Vagina (tissue), 2 donors: ENCODE results near the gene VNN1.

Experiments used
- POLR2A ChIP-seq, 2 donors: fragments of 450-650 bp; IDR thresholded peaks; one replicate each; pipeline ENCODE4 v1.6.1; 2017; ENCODE audit warnings: antibody characterized with exemption in 2 of 2, mild to moderate bottlenecking in 2 of 2, moderate library complexity in 2 of 2
- TF ChIP-seq, protein P1 (sequence below), 3 experiments: fragments of 450-650 bp in 2 of 3; fragments of 200-600 bp in 1 of 3; sonication (generic) in 1 of 3; IDR thresholded peaks; one replicate each; pipeline ENCODE4 v1.5.1; 2017 to 2019; ENCODE audit warnings: antibody characterized with exemption in 3 of 3, mild to moderate bottlenecking in 2 of 3, moderate library complexity in 2 of 3

GRCh38 chr6:132750455-132751248 lies 36.8 kb upstream of the VNN1 start:
- TF ChIP-seq, protein P1, sequence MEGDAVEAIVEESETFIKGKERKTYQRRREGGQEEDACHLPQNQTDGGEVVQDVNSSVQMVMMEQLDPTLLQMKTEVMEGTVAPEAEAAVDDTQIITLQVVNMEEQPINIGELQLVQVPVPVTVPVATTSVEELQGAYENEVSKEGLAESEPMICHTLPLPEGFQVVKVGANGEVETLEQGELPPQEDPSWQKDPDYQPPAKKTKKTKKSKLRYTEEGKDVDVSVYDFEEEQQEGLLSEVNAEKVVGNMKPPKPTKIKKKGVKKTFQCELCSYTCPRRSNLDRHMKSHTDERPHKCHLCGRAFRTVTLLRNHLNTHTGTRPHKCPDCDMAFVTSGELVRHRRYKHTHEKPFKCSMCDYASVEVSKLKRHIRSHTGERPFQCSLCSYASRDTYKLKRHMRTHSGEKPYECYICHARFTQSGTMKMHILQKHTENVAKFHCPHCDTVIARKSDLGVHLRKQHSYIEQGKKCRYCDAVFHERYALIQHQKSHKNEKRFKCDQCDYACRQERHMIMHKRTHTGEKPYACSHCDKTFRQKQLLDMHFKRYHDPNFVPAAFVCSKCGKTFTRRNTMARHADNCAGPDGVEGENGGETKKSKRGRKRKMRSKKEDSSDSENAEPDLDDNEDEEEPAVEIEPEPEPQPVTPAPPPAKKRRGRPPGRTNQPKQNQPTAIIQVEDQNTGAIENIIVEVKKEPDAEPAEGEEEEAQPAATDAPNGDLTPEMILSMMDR (IDR thresholded peaks at IDR 0.05): no peak
- no peak for TF ChIP-seq POLR2A (IDR thresholded peaks at IDR 0.05)
